ENCODE results near the gene NOPCHAP1.
"Not testable (repeated sequence)": the region's sequence is repeated elsewhere in the genome, so short reads cannot be mapped to it uniquely, and the experiment has no call there.

NOPCHAP1 gene

GRCh38 chr12:104966677-104967076 is 19.4 kb upstream of the NOPCHAP1 start:
- DNase-seq, result no peak

DNA sequence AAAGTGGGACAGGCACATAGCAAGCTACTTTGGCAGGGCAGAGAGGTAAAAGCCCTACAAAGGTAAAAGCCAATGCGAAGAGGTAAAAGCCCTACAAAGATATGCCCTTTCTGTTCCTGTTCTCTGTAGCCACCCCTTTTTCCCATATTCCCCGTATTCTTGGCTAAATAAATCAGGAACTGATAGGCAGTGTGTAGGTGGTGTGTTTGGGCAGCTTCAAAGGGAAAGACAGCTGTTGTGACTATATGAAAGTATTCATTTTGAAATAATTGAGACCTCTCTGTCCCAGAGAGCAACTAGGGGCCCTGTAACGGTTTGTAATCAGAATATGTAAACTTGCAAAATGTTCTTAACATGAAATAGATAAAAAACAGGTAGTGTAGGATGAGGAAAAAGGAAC is 16.8 kb upstream of the NOPCHAP1 start:
- DNase-seq, result no peak

DNA sequence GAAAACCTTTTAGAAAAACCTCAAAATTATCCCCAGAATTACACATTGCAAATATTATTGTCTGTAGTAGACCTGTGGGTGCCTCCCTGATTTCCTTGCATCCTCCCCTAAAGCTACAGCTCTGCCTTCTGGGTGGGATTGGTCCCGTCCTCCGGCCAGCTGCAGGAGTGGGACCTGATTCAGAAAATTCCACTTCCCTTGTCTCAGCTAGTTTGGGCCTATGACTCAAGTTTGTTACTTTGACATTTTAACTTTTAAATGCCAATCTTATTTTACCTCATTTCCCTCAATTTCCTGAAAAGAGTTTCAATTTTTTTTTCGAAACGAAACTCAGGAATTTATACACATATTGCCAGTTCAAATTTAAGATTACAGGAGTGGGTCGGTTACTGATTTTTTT is 14.8 kb upstream of the NOPCHAP1 start:
- DNase-seq, result no peak

DNA sequence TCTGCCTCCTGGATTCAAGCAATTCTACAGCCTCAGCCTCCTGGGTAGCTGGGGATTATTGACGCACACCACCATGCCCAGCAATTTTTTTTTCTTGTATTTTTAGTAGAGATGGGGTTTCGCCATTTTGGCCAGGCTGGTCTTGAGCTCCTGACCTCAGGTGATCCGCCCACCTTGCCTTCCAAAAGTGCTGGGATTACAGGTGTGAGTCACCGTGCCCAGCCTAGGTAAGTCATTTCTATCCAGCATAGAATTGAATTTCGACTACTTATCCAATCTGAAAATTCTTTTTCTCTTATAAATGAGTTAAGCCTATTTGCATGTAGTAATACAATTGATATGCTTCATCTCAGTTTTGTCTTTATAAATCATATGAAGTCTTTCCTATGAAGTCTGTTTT is 12.9 kb upstream of the NOPCHAP1 start:
- no peak for DNase-seq

GRCh38 chr12:104974626-104975290 is 11.4 kb upstream of the NOPCHAP1 start:
- DNase-seq, result no peak

GRCh38 chr12:104975587-104976343 is 10.4 kb upstream of the NOPCHAP1 start:
- no peak for DNase-seq

- no peak for DNase-seq
Measured at GRCh38 chr12:104976703-104977102, 9.4 kb upstream of the NOPCHAP1 start.

- DNase-seq, result not testable (repeated sequence)
Measured at GRCh38 chr12:104977688-104978087, 8.4 kb upstream of the NOPCHAP1 start.

DNA sequence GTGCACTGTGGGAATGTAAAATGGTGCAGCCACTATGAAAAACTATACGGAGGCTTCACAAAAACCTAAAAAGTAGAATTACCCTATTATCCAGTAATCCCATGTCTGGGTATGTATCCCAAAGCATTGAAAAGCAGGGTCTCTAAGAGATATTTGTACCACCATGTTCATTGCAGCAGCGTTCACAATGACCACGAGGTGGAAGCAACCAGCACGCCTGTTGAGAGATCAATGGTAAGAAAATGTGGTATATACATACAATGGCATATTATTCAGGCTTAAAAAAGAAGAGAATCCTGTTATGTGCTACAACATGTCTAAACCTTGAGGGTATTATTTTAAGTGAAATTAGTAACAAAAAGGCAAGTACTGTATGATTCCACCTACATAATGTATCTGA is 910 bp upstream of the NOPCHAP1 start:
- DNase-seq, result no peak

DNA sequence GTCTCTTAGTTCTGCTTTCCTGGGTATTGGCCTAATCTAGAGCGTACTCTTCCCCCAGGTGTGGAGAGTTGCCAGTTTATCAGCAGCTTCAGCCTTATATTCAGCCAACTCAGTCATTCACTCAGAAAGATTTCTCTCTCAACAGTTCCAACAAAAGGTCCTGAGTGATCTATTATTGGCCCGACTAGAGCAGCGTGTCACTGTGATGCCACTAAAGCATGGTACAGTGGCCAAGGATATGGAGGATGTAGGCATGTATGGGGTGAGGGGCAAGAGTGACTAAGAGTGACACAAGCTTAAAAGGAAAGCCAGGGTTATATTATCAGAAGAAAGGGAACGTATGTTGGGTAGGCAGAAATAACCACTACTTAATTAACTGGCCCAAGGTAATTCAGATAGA is 4.8 kb downstream of the NOPCHAP1 start:
- no peak for DNase-seq

- DNase-seq, result no peak
Measured at GRCh38 chr12:104991565-104992128, 5.5 kb downstream of the NOPCHAP1 start.

GRCh38 chr12:104994336-104994735 is 8.2 kb downstream of the NOPCHAP1 start:
- no peak for DNase-seq

DNA sequence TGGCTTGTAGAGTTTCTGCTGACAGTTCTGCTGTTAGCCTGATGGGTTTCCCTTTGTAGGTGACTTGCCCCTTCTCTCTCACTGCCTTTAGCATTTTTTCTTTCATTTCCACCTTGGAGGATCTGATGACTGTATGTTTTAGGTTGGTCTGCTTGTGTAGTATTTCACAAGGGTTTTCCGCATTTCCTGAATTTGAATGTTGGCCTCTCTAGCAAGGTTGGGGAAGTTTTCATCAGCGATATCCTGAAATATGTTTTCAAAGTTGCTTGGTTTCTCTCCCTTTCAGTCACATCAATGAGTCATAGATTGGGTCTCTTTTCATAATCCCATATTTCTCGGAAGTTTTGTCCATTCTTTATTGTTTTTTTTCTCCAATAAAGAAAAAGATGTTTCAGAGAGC is 11.4 kb downstream of the NOPCHAP1 start:
- no peak for DNase-seq

DNA sequence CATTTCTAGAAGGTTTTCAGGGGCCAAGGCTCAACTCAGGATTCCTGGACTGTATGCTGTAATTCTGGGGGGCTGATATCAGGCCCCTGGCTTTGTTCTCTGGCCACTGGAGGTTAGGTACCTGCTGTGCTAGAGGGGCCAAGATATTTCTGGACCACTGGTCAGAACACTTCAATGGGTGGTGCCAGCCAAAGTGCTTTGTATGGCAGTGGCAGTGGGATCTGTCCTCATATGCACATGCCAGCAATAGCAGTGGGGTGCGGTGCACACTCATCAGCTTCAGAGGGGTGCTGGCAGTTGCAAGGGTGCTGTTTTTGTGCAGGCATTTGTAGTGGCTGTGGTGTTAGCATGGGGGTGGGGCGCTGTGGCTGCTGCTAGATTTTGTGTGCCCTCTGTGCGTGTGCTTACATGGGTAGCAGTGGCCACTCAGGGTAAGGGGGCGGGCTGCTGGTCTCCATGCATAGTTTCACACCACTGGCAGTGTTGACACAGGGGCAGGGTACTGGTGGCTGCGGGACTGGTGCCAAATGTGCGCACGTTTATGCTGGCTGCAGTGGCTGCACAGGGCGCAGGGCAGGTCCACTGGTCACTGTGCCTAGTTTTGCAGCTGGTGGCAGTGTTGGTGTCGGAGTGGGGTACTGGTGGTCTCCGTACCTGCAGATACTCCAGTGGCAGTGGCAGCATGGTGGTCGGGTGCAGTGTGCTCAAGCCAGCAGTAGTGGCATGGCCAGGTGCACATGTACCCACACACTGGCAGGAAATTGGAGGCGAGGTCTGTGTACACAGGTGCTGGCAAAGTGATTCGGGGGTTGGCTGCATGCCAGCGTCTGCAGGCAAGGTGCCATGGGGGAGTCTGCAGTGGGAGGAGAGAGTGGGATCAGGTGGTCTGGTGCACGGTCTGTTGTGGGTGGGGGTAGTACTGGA is 12.6 kb downstream of the NOPCHAP1 start:
- DNase-seq, result no peak

- no peak for DNase-seq
Measured at GRCh38 chr12:104999347-104999685, 13.2 kb downstream of the NOPCHAP1 start.

GRCh38 chr12:105001476-105001875 is 15.4 kb downstream of the NOPCHAP1 start:
- no peak for DNase-seq

GRCh38 chr12:105013892-105014291 is 27.8 kb downstream of the NOPCHAP1 start:
- no peak for DNase-seq

DNA sequence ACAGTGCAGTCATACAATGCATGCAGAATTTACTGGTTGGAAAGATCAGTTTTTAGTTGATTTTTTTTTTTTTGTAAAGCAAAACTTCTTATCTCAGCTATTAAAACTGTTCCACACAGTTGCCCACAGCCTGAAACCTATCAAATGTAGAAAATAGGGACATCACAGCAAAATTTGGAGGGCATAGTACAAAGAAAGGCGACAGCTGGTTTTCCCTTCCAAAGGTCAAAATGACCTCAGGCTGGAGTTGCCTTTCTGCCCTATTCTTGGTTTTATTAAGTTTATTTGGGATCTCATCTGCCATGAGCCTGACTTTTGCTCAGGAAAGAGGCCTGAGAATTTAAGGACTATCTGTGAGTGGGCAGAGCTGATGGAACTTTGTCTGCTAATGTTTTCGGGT is 28.5 kb downstream of the NOPCHAP1 start:
- no peak for DNase-seq

DNA sequence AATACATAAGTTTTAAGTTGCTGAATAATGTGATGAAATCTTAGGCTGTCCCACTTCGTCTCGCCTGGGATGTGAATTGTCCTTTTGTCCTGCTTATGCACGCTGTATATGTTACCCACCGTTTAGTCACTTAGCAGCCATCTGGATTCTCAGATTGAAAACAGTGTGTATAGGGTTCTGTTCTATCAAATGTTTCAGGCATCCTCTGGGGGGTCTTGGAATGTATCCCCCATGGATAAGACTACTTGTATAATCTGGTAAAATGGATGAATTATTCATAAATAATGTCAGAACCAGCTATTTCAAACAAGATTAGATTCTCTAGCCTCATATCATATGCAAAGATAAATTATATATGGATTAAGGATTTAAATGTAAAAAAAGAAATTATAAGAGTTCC is 29.4 kb downstream of the NOPCHAP1 start:
- no peak for DNase-seq

DNA sequence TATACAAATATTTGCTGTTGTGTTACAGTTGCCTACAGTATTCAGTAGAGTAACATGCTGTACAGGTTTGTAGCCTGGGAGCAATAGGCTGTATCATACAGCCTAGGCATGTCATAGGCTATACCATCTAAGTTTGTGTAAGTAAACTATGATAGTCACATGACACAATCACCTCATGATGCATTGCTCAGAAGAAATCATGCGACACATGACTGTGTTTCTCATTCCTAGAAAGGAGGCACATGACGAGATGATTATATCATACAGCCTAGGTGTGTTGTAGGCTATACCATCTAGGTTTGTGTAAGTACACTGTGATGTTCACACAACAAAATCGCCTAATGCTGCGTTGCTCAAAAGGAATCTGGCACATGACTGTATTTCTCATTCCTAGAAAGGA is 31.9 kb downstream of the NOPCHAP1 start:
- DNase-seq, result no peak

GRCh38 chr12:105018776-105019175 is 32.7 kb downstream of the NOPCHAP1 start:
- DNase-seq, result no peak

GRCh38 chr12:105020241-105020962 is 34.3 kb downstream of the NOPCHAP1 start:
- no peak for DNase-seq

- no peak for DNase-seq
Measured at GRCh38 chr12:105024928-105025327, 38.8 kb downstream of the NOPCHAP1 start.

Measured in GF-D8 (cell line).